Uterus (tissue), 4 donors: ENCODE measurements around the gene UST. TPM values are rescaled to one million over a fixed set of nuclear protein-coding genes. Genes with fewer than 3 reads are reported as not detected.
A peak's percentile ranks its signal among the peaks of the same experiment; 100 is the strongest.

ENCODE experiments used
- DNase-seq, 2 donors: peaks; one replicate each; pipeline ENCODE4 v3.0.0-alpha.2; 2019 to 2020
- H3K27ac ChIP-seq, 2 donors: fragments of 200-600 bp; sonication (generic); 1 replicate in 1 of 2; 2 replicates in 1 of 2; pipeline ENCODE4 v1.5.1; 2016 to 2018
- H3K27me3 ChIP-seq, 2 donors: fragments of 200-600 bp; sonication (generic); one replicate each; pipeline ENCODE4 v1.5.1; 2018 to 2019; ENCODE audit warnings: control low read depth in 1 of 2
- H3K36me3 ChIP-seq, 2 donors: fragments of 200-600 bp; sonication (generic); one replicate each; pipeline ENCODE4 v1.5.1; 2019; ENCODE audit warnings: control low read depth in 1 of 2
- H3K4me1 ChIP-seq, 2 donors: fragments of 200-600 bp; sonication (generic); one replicate each; pipeline ENCODE4 v1.5.1; 2018 to 2019; ENCODE audit warnings: control low read depth in 1 of 2
- H3K4me3 ChIP-seq, 2 donors: fragments of 200-600 bp; sonication (generic); 1 replicate in 1 of 2; 2 replicates in 1 of 2; pipeline ENCODE4 v1.5.1; 2018 to 2019; ENCODE audit warnings: mild to moderate bottlenecking in 1 of 2
- H3K9me3 ChIP-seq, 2 donors: fragments of 200-600 bp; sonication (generic); one replicate each; pipeline ENCODE4 v1.5.1; 2019; ENCODE audit warnings: control low read depth in 1 of 2
- CTCF ChIP-seq, 4 experiments: fragments of 200-600 bp in 2 of 4; fragments of 450-650 bp in 2 of 4; sonication (generic) in 2 of 4; IDR thresholded peaks; one replicate each; pipeline ENCODE4 v1.5.1; 2016 to 2019; ENCODE audit warnings: antibody characterized with exemption in 4 of 4, mild to moderate bottlenecking in 2 of 4, moderate library complexity in 1 of 4
- POLR2A ChIP-seq, 2 donors: fragments of 450-650 bp; IDR thresholded peaks; one replicate each; pipeline ENCODE4 v1.6.1; 2016; ENCODE audit warnings: antibody characterized with exemption in 2 of 2, mild to moderate bottlenecking in 1 of 2, moderate library complexity in 1 of 2
- intact Hi-C: fragments of 100-400 bp; cut with DNase I; formaldehyde crosslinking; loops from one replicate; pipeline ENCODE4 v1.15.1; 2023; ENCODE audit warnings: low total_unique reads
- total RNA-seq, 4 donors: library from RNA; depleted of rRNA in 3 of 4; stranded (reverse); fragments of >200 nt in 3 of 4; gene quantifications; one replicate each; pipeline versions ENCODE4 v1.1.0 to v1.2.4, GENCODE V29; 2014 to 2023
- donor health status: DM: yes; HTN: yes; CAD: no.

The UST gene
- total RNA-seq, 4 donors from 2014 or later = 6.1 to 23.2 (median 17.2) TPM

DNA sequence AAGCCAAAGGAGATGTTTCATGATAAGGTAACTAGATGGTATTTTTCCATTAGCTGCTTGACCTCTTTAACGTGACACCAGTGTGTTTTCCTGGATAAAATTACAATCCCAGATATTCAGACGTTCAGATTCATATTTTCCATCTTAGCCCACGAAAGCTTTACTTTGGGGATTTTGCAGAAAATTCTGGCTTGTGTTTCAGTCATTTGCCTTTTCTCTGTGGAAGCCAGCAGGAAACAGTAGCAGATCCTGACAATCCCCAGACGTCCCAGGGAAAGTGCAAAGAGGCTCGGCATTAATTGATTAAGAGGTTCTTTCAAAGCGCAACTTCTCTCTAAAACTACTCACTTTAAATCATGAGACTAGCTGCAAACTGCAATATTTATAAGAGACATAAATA, 243.6 kb downstream of the UST start:
- H3K27ac ChIP-seq = peak overlapping the region; percentile 28 to 59
- H3K36me3 ChIP-seq = no peaks in the 10 kb centered on the region

DNA sequence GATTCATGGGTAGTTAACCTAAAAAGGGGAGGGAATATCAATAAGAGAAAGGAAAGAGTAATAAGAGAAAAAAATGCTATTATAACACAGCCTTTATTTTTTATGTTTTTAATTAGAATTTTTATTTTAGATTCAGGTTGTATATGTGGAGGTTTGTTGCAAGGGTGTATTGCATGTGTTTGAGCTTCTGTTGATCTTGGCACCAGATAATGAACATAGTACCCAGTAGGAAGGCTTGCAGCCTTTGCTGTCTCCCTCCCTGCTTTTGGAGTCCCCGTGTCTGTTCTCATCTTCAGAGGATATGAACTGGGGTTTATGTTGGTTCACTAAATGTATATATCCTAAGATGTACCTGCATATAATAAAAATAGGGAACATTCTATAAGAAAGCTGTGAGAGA, 250.0 kb downstream of the UST start:
- Histone ChIP-seq H3K4me1 (no peaks in the 10 kb centered on the region), H3K27me3 (no peaks in the 10 kb centered on the region), H3K9me3 (peaks cover 0 to 7% of the 10 kb centered on the region in 2 donors), H3K4me3 (no peak overlapping the region), H3K36me3 (no peaks in the 10 kb centered on the region), H3K27ac (no peak overlapping the region)
- DNase-seq = no peak
- intact Hi-C loops = no loop called here
- TF ChIP-seq CTCF (IDR thresholded peaks at IDR 0.05) = no peak
- no peak for TF ChIP-seq POLR2A (IDR thresholded peaks at IDR 0.05)

More for the DNA sequence above, 243.6 kb downstream of the UST start:
- intact Hi-C loops = no loop called here
- H3K9me3 ChIP-seq = no peaks in the 10 kb centered on the region
- H3K27me3 ChIP-seq = no peaks in the 10 kb centered on the region
- H3K4me1 ChIP-seq = no peaks in the 10 kb centered on the region
- no peak for DNase-seq
- TF ChIP-seq CTCF (IDR thresholded peaks at IDR 0.05) (no peak), POLR2A (IDR thresholded peaks at IDR 0.05) (no peak)
- H3K4me3 ChIP-seq = no peak overlapping the region

DNA sequence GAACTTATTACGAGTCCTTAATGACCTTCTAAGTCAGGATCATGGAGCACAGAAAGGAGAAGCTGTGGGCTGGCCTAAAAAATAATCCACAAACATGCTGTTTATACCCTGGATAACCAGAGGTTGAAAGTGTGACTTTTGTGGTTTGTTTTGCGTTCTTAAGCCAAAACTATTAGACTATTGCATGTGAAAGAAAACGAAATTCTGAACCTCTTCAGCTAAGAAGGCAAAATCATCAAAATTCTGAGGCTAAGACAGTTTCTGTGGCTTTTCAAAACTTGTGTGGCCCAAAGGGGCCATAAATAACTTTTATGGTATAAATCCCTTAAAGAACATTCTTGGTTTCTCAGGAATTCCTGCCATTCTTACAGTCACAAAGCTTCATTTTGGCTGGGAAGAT, 251.0 kb downstream of the UST start:
- TF ChIP-seq POLR2A (IDR thresholded peaks at IDR 0.05) (no peak), CTCF (IDR thresholded peaks at IDR 0.05) (no peak)
- Histone ChIP-seq H3K4me3 (no peak overlapping the region), H3K9me3 (peaks cover 0 to 7% of the 10 kb centered on the region in 2 donors), H3K36me3 (no peaks in the 10 kb centered on the region), H3K4me1 (no peaks in the 10 kb centered on the region), H3K27ac (peak overlapping the region in 1 of 2 donors; percentile 18), H3K27me3 (no peaks in the 10 kb centered on the region)
- intact Hi-C loops = no loop called here
- no peak for DNase-seq

- Histone ChIP-seq H3K27me3 (no peaks in the 10 kb centered on the region), H3K27ac (no peak overlapping the region), H3K4me3 (no peak overlapping the region), H3K9me3 (peaks cover 0 to 7% of the 10 kb centered on the region in 2 donors), H3K36me3 (no peaks in the 10 kb centered on the region), H3K4me1 (no peaks in the 10 kb centered on the region)
- DNase-seq = no peak
- intact Hi-C loops = no loop called here
- no peak for TF ChIP-seq CTCF (IDR thresholded peaks at IDR 0.05)
- no peak for TF ChIP-seq POLR2A (IDR thresholded peaks at IDR 0.05)
These were observed 251.9 kb downstream of the UST start for GRCh38 chr6:148998704-148999103.

DNA sequence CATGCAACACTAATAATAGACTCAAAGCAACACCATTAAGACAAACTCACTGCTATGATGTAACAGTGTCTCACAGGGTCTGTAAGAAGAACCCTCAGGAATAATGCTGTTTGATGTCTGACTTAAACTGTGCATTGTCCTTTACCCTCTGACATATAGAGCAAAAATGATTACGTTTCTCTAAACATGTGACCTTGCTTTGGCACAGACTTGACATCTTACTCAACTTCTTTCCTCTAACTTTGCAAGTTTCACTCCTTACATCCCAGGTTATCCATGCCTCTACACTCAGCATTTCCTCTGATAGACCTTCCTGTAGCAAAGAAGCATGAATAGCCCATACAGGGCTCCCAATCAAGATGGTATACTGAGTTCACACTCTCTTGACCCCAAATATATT, 252.7 kb downstream of the UST start:
- intact Hi-C loops = no loop called here
- Histone ChIP-seq H3K4me1 (no peaks in the 10 kb centered on the region), H3K27me3 (no peaks in the 10 kb centered on the region), H3K4me3 (no peak overlapping the region), H3K9me3 (peaks cover 0 to 7% of the 10 kb centered on the region in 2 donors), H3K36me3 (no peaks in the 10 kb centered on the region), H3K27ac (no peak overlapping the region)
- TF ChIP-seq CTCF (IDR thresholded peaks at IDR 0.05) (no peak), POLR2A (IDR thresholded peaks at IDR 0.05) (no peak)
- no peak for DNase-seq
